WTC11 (cell line): Measurements from ENCODE around the gene DENND5A. TPM values are rescaled to one million over a fixed set of nuclear protein-coding genes. Genes with fewer than 3 reads are reported as not detected.

ENCODE experiments used
- ATAC-seq: fragments of 200-7000 bp; cut with Tn5 transposase; 2 replicates; pipeline ENCODE4 v1.10.0; 2021; ENCODE audit warnings: mild to moderate bottlenecking, moderate library complexity
- CTCF ChIA-PET: fragments of 300-600 bp; sonication (Branson Sonifier 250); formaldehyde crosslinking; loops from one replicate; lab custom pipeline; 2021; ENCODE audit warnings: antibody characterized with exemption; lab: Charles Lee
- POLR2A ChIA-PET: fragments of 350-600 bp; sonication (Branson Sonifier 250); formaldehyde crosslinking; loops from one replicate; lab custom pipeline; 2021; ENCODE audit warnings: antibody characterized with exemption; lab: Charles Lee
- DNase-seq: peaks from one replicate; pipeline ENCODE4 v3.0.0; 2021; ENCODE audit warnings: low spot score
- H3K27ac Mint-ChIP-seq: 2 replicates; pipeline ENCODE4 v1.8.0; 2021; ENCODE audit warnings: mixed read lengths
- H3K27me3 Mint-ChIP-seq: 2 replicates; pipeline ENCODE4 v1.8.0; 2021; ENCODE audit warnings: low read depth, mild to moderate bottlenecking, moderate library complexity, mixed read lengths
- H3K36me3 Mint-ChIP-seq: 2 replicates; pipeline ENCODE4 v1.8.0; 2021; ENCODE audit warnings: mixed read lengths
- H3K4me1 Mint-ChIP-seq: 2 replicates; pipeline ENCODE4 v1.8.0; 2022; ENCODE audit warnings: mixed read lengths
- H3K4me3 Mint-ChIP-seq: 2 replicates; pipeline ENCODE4 v1.8.0; 2021; ENCODE audit warnings: mild to moderate bottlenecking, moderate library complexity, mixed read lengths
- H3K9me3 Mint-ChIP-seq: 2 replicates; pipeline ENCODE4 v1.8.0; 2021; ENCODE audit warnings: mixed read lengths
- ATF1 ChIP-seq: sonication (generic); formaldehyde crosslinking; IDR thresholded peaks from 2 replicates; pipeline ENCODE4 v1.8.1; 2023; ENCODE audit warnings: mild to moderate bottlenecking, moderate library complexity, missing genetic modification reagents
- ATF2 ChIP-seq: sonication (generic); formaldehyde crosslinking; IDR thresholded peaks from 2 replicates; pipeline ENCODE4 v1.8.1; 2022; ENCODE audit warnings: low read depth, missing genetic modification reagents, borderline replicate concordance
- ATF3 ChIP-seq: sonication (generic); formaldehyde crosslinking; conservative IDR thresholded peaks from 2 replicates; pipeline ENCODE4 v1.8.1; 2022; ENCODE audit warnings: mild to moderate bottlenecking, missing genetic modification reagents
- CTCF ChIP-seq: fragments of 200-600 bp; IDR thresholded peaks from 2 replicates; pipeline ENCODE4 v1.8.0; 2022; ENCODE audit warnings: antibody characterized with exemption
- E2F4 ChIP-seq: sonication (generic); formaldehyde crosslinking; IDR thresholded peaks from 2 replicates; pipeline ENCODE4 v1.8.1; 2022; ENCODE audit warnings: low read depth, mild to moderate bottlenecking, moderate library complexity, missing genetic modification reagents, borderline replicate concordance
- FOXJ3 ChIP-seq: sonication (generic); formaldehyde crosslinking; IDR thresholded peaks from 2 replicates; pipeline ENCODE4 v1.9.0; 2021; ENCODE audit warnings: missing genetic modification reagents, mild to moderate bottlenecking, borderline replicate concordance
- IRF1 ChIP-seq: sonication (generic); formaldehyde crosslinking; IDR thresholded peaks from 2 replicates; pipeline ENCODE4 v1.8.0; 2023; ENCODE audit warnings: missing genetic modification reagents
- MYBL2 ChIP-seq: sonication (generic); formaldehyde crosslinking; IDR thresholded peaks from 2 replicates; pipeline ENCODE4 v1.8.1; 2023; ENCODE audit warnings: mild to moderate bottlenecking, moderate library complexity, missing genetic modification reagents
- SOX15 ChIP-seq: fragments of 250-450 bp; sonication (Bioruptor Pico); IDR thresholded peaks from 2 replicates; pipeline ENCODE4 v1.9.0; 2021; ENCODE audit warnings: mild to moderate bottlenecking
- TEAD1 ChIP-seq: sonication (generic); formaldehyde crosslinking; IDR thresholded peaks from 2 replicates; pipeline ENCODE4 v1.8.0; 2022; ENCODE audit warnings: mild to moderate bottlenecking, missing genetic modification reagents
- ZBTB43 ChIP-seq: sonication (generic); formaldehyde crosslinking; IDR thresholded peaks from 2 replicates; pipeline ENCODE4 v1.8.1; 2023; ENCODE audit warnings: mild to moderate bottlenecking, missing genetic modification reagents
- ZNF532 ChIP-seq: fragments of 250-450 bp; sonication (Bioruptor Pico); IDR thresholded peaks from 2 replicates; pipeline ENCODE4 v1.9.0; 2021; ENCODE audit warnings: mild to moderate bottlenecking, borderline replicate concordance
- total RNA-seq: library from RNA; stranded (reverse); gene quantifications from 3 replicates; pipeline ENCODE4 v1.2.3, GENCODE V29; 2021

Gene DENND5A
- total RNA-seq, 1 experiment from 2014 or later: 69.3 TPM

GRCh38 chr11:9092072-9092471, 173.1 kb downstream of the DENND5A start:
- Mint-ChIP-seq H3K4me3 (peak overlapping the region; percentile 58), H3K9me3 (0 out of 2 replicates have a peak, but pooled peaks cover 4% of the 10 kb centered on the region), H3K27ac (no peak overlapping the region), H3K36me3 (no peaks in the 10 kb centered on the region), H3K27me3 (peaks cover 49% of the 10 kb centered on the region), H3K4me1 (peaks cover 12% of the 10 kb centered on the region)
- TF ChIP-seq FOXJ3 (CRISPR knock-in tag): no peak
- TF ChIP-seq ZBTB43: no peak
- TF ChIP-seq CTCF: no peak
- TF ChIP-seq ATF2 (CRISPR knock-in tag): no peak
- TF ChIP-seq ATF1 (CRISPR knock-in tag): no peak
- no peak for TF ChIP-seq IRF1 (CRISPR knock-in tag)
- no peak for TF ChIP-seq ZNF532 (CRISPR knock-in tag)
- TF ChIP-seq SOX15 (CRISPR knock-in tag): no peak
- no peak for TF ChIP-seq E2F4 (CRISPR knock-in tag)
- no peak for TF ChIP-seq ATF3 (CRISPR knock-in tag)
- no peak for TF ChIP-seq TEAD1
- TF ChIP-seq MYBL2: no peak
- ChIA-PET CTCF (interaction anchor here (1.1 to 6.5 kb wide), 8 partner anchors 8 to 414 kb away, joined by 3 to 64 read pairs (median 7); no protein-coding TSS in a partner anchor), POLR2A (interaction anchor here (1.5 kb wide), 1 partner anchor 46 kb away, joined by 6 read pairs; no protein-coding TSS in a partner anchor)
- ATAC-seq: no peak
- no peak for DNase-seq
